WERI-Rb-1 (cell line): ENCODE data around the gene KLC3.

Experiments
- DNase-seq: peaks from one replicate; pipeline ENCODE4 v3.0.0-alpha.2; 2020
- H3K27ac ChIP-seq: fragments of 250-450 bp; sonication (Bioruptor Pico); 2 replicates; pipeline ENCODE4 v1.5.1; 2020; ENCODE audit warnings: mild to moderate bottlenecking, moderate library complexity
- H3K27me3 ChIP-seq: fragments of 250-450 bp; sonication (Bioruptor Pico); 2 replicates; pipeline ENCODE4 v1.5.1; 2021; ENCODE audit warnings: mild to moderate bottlenecking, low read depth, moderate library complexity; ENCODE audit not compliant: insufficient read depth, severe bottlenecking
- H3K36me3 ChIP-seq: fragments of 250-450 bp; sonication (Bioruptor Pico); 2 replicates; pipeline ENCODE4 v1.5.1; 2020; ENCODE audit warnings: mild to moderate bottlenecking, moderate library complexity
- H3K4me3 ChIP-seq: 2 replicates; pipeline ENCODE4 v1.5.1; 2011; ENCODE audit warnings: low read depth, mild to moderate bottlenecking, control low read depth, low read length
- H3K9me3 ChIP-seq: fragments of 250-450 bp; sonication (Bioruptor Pico); 2 replicates; pipeline ENCODE4 v1.5.1; 2021; ENCODE audit warnings: mild to moderate bottlenecking, moderate library complexity; ENCODE audit not compliant: severe bottlenecking
- CTCF ChIP-seq: IDR thresholded peaks from 2 replicates; pipeline ENCODE4 v1.5.1; 2011; ENCODE audit warnings: low read depth, mild to moderate bottlenecking, control low read depth, inconsistent platforms, low read length

The KLC3 gene

DNA sequence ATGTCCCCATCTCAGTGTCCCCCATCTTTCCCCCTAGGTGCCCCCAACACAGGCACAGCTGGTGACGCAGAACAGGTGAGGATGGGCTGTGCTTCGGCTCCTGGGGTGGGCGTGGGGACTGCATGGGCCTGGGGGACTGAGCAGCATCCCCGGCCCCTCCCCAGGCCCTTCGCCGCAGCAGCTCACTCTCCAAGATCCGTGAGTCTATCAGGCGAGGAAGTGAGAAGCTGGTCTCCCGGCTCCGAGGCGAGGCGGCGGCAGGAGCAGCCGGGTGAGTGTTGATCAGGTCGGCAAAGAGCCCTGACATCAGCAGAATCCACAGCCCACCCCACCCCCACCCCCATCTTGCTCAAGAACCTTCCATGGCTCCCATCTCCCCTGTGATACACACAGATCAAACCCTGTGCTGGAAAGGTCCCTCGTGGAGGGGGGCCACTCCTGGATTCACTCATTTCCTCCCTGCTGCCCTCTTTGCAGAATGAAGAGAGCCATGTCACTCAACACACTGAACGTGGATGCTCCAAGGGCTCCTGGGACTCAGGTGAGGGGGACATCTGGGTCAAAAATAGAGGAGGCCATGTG, 10.0 kb downstream of the KLC3 start:
- peaks cover 48% of the 10 kb centered on the region for H3K36me3 ChIP-seq

DNA sequence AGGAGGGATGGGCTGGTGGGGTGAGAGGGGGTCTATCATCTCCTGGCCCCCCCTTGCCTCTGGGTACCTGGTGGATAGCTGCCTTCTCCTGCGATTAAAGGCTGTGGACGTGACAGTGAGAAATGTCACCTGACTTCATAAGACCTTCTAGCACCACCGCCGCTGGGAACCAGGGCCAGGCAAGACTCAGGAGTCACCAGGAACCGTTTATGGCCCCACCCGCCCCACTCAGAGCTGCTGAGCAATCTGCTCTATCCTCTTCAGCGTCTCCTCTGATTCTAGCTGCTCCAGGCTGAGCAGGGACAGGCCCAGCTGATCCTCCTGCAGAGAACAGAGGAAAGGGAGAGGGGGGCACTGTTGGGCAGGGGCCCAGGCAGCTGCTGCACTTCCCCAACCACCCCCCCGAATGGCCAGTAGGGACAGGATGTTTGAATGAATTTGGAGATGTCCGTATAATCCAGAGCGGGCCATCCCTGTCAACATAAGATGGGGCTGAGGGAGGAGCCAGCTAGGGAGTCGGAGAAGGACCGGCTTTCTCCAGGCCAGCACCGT, 10.9 kb downstream of the KLC3 start:
- Histone ChIP-seq H3K4me3 (no peak overlapping the region), H3K27ac (0 out of 2 replicates have a peak overlapping the region, but pooled peaks have one; percentile 8), H3K9me3 (no peaks in the 10 kb centered on the region), H3K27me3 (no peaks in the 10 kb centered on the region), H3K36me3 (peaks cover 57% of the 10 kb centered on the region)
- TF ChIP-seq CTCF: no peak
- DNase-seq: peak; percentile 46

More for the DNA sequence above, 10.0 kb downstream of the KLC3 start:
- DNase-seq: no peak
- Histone ChIP-seq H3K4me3 (no peak overlapping the region), H3K27me3 (no peaks in the 10 kb centered on the region), H3K27ac (no peak overlapping the region), H3K9me3 (no peaks in the 10 kb centered on the region)
- TF ChIP-seq CTCF: no peak

DNA sequence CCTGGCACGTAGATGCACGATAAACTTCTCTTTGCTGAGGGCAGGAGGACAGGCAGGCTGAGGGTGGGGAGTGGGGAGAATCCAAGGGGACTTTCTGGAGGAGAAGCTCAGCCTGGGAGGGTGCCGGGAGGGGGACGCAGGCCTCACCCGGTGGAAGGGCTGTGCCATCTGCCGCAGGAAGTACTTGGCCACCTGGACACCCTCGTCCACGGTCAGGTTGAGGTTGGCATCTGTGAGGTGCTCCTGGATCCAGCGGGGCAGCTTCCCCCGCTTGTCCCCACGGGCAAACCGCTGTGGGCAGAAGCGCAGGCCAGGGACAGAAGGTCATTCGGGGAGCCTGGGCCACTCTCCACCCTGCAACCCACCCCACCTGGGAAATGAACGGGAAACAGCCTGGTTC, 11.5 kb downstream of the KLC3 start:
- H3K4me3 ChIP-seq: no peak overlapping the region
- DNase-seq: no peak
- peaks cover 63% of the 10 kb centered on the region for H3K36me3 ChIP-seq
- no peaks in the 10 kb centered on the region for H3K9me3 ChIP-seq
- peak overlapping the region; percentile 8; the same call in 1 of the 2 replicates for H3K27ac ChIP-seq
- TF ChIP-seq CTCF: no peak
- H3K27me3 ChIP-seq: no peaks in the 10 kb centered on the region

- no peak for DNase-seq
- no peak overlapping the region for H3K27ac ChIP-seq
- no peaks in the 10 kb centered on the region for H3K27me3 ChIP-seq
- H3K36me3 ChIP-seq: peaks cover 65% of the 10 kb centered on the region
- H3K9me3 ChIP-seq: no peaks in the 10 kb centered on the region
- no peak overlapping the region for H3K4me3 ChIP-seq
- TF ChIP-seq CTCF: no peak
Measured at GRCh38 chr19:45352471-45352870, 11.9 kb downstream of the KLC3 start.

DNA sequence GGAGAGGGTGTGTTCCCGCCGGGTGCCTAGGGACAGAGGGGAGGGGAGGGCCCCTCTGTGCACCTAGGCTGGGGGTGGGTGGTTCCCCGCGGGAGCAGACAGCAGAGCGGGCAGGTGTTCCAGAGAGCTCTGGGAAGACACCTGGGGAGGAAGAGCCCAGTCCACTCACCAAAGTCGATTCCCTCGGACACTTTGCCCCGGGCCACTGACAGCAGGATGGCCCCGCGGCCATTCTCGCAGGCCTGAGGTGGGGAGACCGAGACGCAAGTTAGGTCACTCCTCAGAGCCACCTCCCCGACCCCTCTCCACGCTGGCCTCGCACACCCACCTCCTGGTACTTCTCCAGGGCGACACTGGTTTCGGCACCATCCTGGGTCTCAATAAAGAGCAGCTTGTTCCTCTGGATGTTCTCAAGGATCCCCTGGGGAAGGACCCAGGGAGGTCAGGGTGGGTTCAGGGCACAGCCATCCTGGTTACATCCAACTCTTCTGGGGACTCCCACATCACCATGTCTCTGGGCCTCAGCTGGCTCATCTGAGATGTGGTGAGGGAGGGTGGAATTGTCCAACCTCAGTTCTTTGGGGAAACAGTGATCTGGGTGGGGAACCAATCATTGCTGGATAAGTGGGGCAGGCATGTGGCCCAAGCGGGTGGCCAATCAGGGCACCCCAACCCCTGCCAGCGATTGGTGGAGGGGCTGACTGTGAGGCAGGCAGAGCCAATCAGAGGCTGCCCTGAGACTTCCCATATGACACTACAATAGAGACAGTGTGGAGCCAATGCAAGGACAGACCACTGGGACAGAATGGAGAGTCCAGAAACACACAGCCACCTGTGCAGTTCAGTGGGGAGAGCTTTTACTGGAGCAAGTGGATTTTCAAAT, 12.6 kb downstream of the KLC3 start:
- DNase-seq: no peak
- Histone ChIP-seq H3K4me3 (no peak overlapping the region), H3K27me3 (no peaks in the 10 kb centered on the region), H3K9me3 (no peaks in the 10 kb centered on the region), H3K36me3 (peaks cover 65% of the 10 kb centered on the region), H3K27ac (no peak overlapping the region)
- no peak for TF ChIP-seq CTCF
